ENCODE measurements around the gene AFF3. TPM values are rescaled to one million over a fixed set of nuclear protein-coding genes. Genes with fewer than 3 reads are reported as not detected.

Gene AFF3
- total RNA-seq, 4 donors from 2014 or later: 3.1 to 5.0 (median 3.7) TPM

DNA sequence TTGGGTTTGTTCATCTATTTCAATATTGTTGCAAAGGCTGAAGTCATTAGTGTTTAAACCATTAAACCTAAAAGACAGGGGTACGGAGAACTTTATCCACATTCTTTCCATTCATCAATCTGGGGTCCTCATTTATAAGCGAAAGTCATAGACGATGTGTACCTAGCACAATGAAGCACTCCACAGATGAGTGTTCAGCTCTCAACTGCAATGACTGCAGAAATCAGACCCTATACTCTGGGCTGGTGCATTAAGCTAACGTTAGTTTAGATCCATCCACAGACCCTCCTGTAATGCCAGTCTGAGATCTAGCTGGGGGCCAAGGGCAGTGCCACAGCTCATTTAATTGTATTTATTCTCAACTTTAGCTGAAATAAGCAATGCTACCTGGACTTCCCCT, 155.2 kb downstream of the AFF3 start:
- Histone ChIP-seq H3K27ac (no peak overlapping the region), H3K9me3 (no peaks in the 10 kb centered on the region), H3K4me3 (no peak overlapping the region), H3K36me3 (no peaks in the 10 kb centered on the region), H3K27me3 (no peaks in the 10 kb centered on the region), H3K4me1 (no peaks in the 10 kb centered on the region)
- TF ChIP-seq, protein P1, sequence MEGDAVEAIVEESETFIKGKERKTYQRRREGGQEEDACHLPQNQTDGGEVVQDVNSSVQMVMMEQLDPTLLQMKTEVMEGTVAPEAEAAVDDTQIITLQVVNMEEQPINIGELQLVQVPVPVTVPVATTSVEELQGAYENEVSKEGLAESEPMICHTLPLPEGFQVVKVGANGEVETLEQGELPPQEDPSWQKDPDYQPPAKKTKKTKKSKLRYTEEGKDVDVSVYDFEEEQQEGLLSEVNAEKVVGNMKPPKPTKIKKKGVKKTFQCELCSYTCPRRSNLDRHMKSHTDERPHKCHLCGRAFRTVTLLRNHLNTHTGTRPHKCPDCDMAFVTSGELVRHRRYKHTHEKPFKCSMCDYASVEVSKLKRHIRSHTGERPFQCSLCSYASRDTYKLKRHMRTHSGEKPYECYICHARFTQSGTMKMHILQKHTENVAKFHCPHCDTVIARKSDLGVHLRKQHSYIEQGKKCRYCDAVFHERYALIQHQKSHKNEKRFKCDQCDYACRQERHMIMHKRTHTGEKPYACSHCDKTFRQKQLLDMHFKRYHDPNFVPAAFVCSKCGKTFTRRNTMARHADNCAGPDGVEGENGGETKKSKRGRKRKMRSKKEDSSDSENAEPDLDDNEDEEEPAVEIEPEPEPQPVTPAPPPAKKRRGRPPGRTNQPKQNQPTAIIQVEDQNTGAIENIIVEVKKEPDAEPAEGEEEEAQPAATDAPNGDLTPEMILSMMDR (IDR thresholded peaks at IDR 0.05): no peak
- TF ChIP-seq EP300 (IDR thresholded peaks at IDR 0.05): no peak
- TF ChIP-seq POLR2AphosphoS5 (IDR thresholded peaks at IDR 0.05): no peak
- TF ChIP-seq POLR2A (IDR thresholded peaks at IDR 0.05): no peak
- 92% methylated on average over 4 of the region's 4 CpGs for WGBS
- DNase-seq (ENCODE audit: low spot score in 2 of 2): no peak

DNA sequence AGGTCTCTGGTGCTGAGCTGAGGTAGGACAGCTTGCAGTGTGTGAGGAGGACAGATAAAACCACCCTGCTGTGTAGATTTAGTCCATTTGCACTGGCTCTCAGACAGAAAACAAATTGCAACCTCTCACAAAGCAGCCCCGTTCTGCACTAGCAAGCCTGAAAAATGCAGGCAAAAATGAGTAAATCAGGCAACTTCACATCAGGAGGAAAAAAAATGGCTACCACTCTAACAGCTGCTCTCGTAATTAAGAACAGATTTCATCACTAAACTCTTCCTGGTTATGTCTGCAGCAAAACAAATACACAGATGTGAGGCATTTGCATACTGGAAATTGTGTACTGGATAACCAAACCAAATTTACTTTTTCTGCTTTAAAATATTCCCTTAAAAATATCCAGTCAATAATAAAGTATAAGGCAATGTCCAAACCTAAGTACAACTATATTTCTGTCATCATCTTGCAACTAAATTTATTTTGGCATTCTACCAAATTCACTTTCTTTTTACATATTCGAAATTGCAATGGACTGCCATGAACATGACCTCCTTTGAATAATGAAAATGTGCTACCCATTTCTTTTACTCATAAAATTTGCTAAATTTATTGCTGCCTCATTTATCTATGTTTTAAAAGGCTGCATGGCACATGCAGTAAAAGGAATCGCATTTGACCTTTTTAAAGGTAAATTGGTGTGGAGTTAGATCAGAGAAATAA, 157.4 kb downstream of the AFF3 start:
- no peaks in the 10 kb centered on the region for H3K27me3 ChIP-seq
- H3K27ac ChIP-seq: no peak overlapping the region
- no peak overlapping the region for H3K4me3 ChIP-seq
- no peak for DNase-seq (ENCODE audit: low spot score in 2 of 2)
- H3K9me3 ChIP-seq: no peaks in the 10 kb centered on the region
- no peak for TF ChIP-seq EP300 (IDR thresholded peaks at IDR 0.05)
- TF ChIP-seq POLR2AphosphoS5 (IDR thresholded peaks at IDR 0.05): no peak
- TF ChIP-seq, protein P1 (IDR thresholded peaks at IDR 0.05): no peak
- TF ChIP-seq POLR2A (IDR thresholded peaks at IDR 0.05): no peak
- WGBS: 28% methylated on average over 4 of the region's 4 CpGs
- H3K4me1 ChIP-seq: no peaks in the 10 kb centered on the region
- H3K36me3 ChIP-seq: no peaks in the 10 kb centered on the region

DNA sequence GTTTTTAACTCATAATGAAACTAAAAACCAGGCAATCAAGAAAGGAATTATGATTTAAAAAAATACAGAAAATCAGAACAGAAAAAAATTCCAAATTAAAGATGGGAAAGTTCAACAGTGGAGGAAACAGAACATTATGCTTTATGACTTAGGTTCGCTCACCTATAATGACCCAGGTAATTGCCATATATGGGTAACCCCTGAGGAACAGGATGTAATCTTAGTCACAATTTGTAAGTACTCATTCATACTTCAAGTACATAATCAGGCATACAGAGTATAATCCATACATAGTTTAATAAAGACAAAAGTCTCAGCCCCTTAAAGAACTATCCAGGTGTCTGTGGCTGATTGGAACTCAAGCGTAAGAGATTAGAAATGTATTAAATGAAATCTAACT, 159.6 kb downstream of the AFF3 start:
- 90% methylated on average over 2 of the region's 2 CpGs for WGBS
- TF ChIP-seq POLR2AphosphoS5 (IDR thresholded peaks at IDR 0.05) (no peak), EP300 (IDR thresholded peaks at IDR 0.05) (no peak), POLR2A (IDR thresholded peaks at IDR 0.05) (no peak)
- TF ChIP-seq, protein P1 (IDR thresholded peaks at IDR 0.05): no peak
- Histone ChIP-seq H3K9me3 (no peaks in the 10 kb centered on the region), H3K4me3 (no peak overlapping the region), H3K27me3 (no peaks in the 10 kb centered on the region), H3K27ac (no peak overlapping the region), H3K4me1 (no peaks in the 10 kb centered on the region), H3K36me3 (no peaks in the 10 kb centered on the region)
- no peak for DNase-seq (ENCODE audit: low spot score in 2 of 2)

DNA sequence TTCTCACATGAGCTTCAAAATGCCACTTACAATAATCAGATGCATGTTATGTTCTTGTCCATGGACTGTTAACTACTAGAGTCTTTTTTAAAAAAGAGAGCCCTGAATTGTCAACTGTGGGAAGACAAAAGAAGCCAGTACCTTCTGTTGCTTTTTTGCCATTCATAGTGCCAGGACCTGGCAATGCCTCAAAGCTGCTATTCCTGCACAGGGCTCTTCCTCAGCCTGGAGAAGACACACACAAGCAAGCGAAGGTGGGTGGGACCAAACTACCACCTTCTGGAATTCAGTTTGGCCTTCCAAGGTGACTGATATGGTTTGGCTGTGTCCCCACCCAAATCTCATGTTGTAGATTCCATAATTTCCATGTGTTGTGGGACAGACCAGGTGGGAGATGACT, 160.6 kb downstream of the AFF3 start:
- no peak for DNase-seq (ENCODE audit: low spot score in 2 of 2)
- 71% methylated on average over 1 of the region's 1 CpG for WGBS
- H3K4me3 ChIP-seq: no peak overlapping the region
- H3K27me3 ChIP-seq: no peaks in the 10 kb centered on the region
- H3K27ac ChIP-seq: no peak overlapping the region
- no peaks in the 10 kb centered on the region for H3K9me3 ChIP-seq
- no peaks in the 10 kb centered on the region for H3K4me1 ChIP-seq
- H3K36me3 ChIP-seq: no peaks in the 10 kb centered on the region
- TF ChIP-seq EP300 (IDR thresholded peaks at IDR 0.05): no peak
- TF ChIP-seq, protein P1 (IDR thresholded peaks at IDR 0.05): no peak
- no peak for TF ChIP-seq POLR2AphosphoS5 (IDR thresholded peaks at IDR 0.05)
- TF ChIP-seq POLR2A (IDR thresholded peaks at IDR 0.05): no peak

DNA sequence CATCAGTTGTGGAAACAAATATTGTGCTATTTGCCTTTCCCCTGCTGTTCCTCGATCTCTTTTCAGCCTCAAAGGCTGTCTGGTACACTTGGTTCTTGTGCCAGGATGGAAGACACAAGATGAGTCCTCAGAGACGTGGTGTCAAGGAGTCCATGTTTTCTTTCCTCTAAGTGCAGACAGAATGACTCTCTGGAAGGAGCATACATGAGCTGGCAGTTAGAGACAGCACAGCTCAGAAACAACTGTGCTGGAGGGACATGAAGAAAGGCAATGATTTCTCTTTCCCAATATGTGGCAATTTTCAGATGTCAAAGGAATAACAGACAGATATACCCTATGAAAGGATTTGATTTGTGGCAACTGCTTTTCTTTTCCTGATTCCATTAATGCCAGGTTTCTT, 162.2 kb downstream of the AFF3 start:
- Histone ChIP-seq H3K4me1 (no peaks in the 10 kb centered on the region), H3K36me3 (no peaks in the 10 kb centered on the region), H3K4me3 (no peak overlapping the region), H3K27ac (no peak overlapping the region), H3K27me3 (no peaks in the 10 kb centered on the region), H3K9me3 (no peaks in the 10 kb centered on the region)
- DNase-seq (ENCODE audit: low spot score in 2 of 2): no peak
- 46% methylated on average over 2 of the region's 2 CpGs for WGBS
- TF ChIP-seq POLR2A (IDR thresholded peaks at IDR 0.05) (no peak), EP300 (IDR thresholded peaks at IDR 0.05) (no peak), POLR2AphosphoS5 (IDR thresholded peaks at IDR 0.05) (no peak)
- TF ChIP-seq, protein P1 (IDR thresholded peaks at IDR 0.05): no peak
